HepG2 (cell line): ENCODE measurements around the gene PFKFB4.

ENCODE experiments used
- ARID5B ChIP-seq: IDR thresholded peaks from 2 replicates; pipeline ENCODE4 v1.4.0; 2020; ENCODE audit warnings: mild to moderate bottlenecking, missing genetic modification reagents
- CHD2 ChIP-seq: IDR thresholded peaks from 2 replicates; pipeline ENCODE4 v1.6.1; 2011; ENCODE audit warnings: low read depth, low read length, improper control_type of control experiment
- CTCF ChIP-seq: sonication (generic); formaldehyde crosslinking; IDR thresholded peaks from 2 replicates; pipeline ENCODE4 v1.5.0; 2020; ENCODE audit warnings: mild to moderate bottlenecking, missing genetic modification reagents, moderate library complexity
- ELF1 ChIP-seq: sonication (generic); formaldehyde crosslinking; IDR thresholded peaks from 2 replicates; pipeline ENCODE4 v1.4.0; 2020; ENCODE audit warnings: missing genetic modification reagents
- MXD3 ChIP-seq: IDR thresholded peaks from 2 replicates; pipeline ENCODE4 v1.6.1; 2016; ENCODE audit warnings: mild to moderate bottlenecking, missing biosample characterization, missing genetic modification reagents
- NCOA1 ChIP-seq: sonication (generic); formaldehyde crosslinking; IDR thresholded peaks from 2 replicates; pipeline ENCODE4 v1.9.0; 2021; ENCODE audit warnings: missing genetic modification reagents
- PHF8 ChIP-seq: sonication (generic); formaldehyde crosslinking; IDR thresholded peaks from 2 replicates; pipeline ENCODE4 v1.5.0; 2020; ENCODE audit warnings: missing genetic modification reagents
- POLR2AphosphoS2 ChIP-seq: IDR thresholded peaks from 2 replicates; pipeline ENCODE4 v1.6.1; 2011; ENCODE audit warnings: low read depth, low read length, improper control_type of control experiment
- SNRNP70 ChIP-seq: fragments of 200-400 bp; formaldehyde crosslinking; IDR thresholded peaks from 2 replicates; pipeline ENCODE4 v1.6.1; 2017; ENCODE audit warnings: mild to moderate bottlenecking, low read depth, low read length, moderate library complexity
- ZBTB43 ChIP-seq: sonication (generic); formaldehyde crosslinking; conservative IDR thresholded peaks from 2 replicates; pipeline ENCODE4 v1.4.0; 2020; ENCODE audit warnings: missing genetic modification reagents
- ZNF430 ChIP-seq: sonication (generic); formaldehyde crosslinking; IDR thresholded peaks from 2 replicates; pipeline ENCODE4 v1.9.0; 2021; ENCODE audit warnings: mild to moderate bottlenecking, missing genetic modification reagents
- ZNF431 ChIP-seq: sonication (generic); formaldehyde crosslinking; IDR thresholded peaks from 2 replicates; pipeline ENCODE4 v1.9.0; 2022; ENCODE audit warnings: missing genetic modification reagents, low read depth, mild to moderate bottlenecking, borderline replicate concordance
- ZNF589 ChIP-seq: sonication (generic); formaldehyde crosslinking; conservative IDR thresholded peaks from 2 replicates; pipeline ENCODE4 v1.8.0; 2022; ENCODE audit warnings: mild to moderate bottlenecking, moderate library complexity, missing genetic modification reagents
- ZSCAN5A ChIP-seq: sonication (generic); formaldehyde crosslinking; IDR thresholded peaks from 2 replicates; pipeline ENCODE4 v1.8.0; 2022; ENCODE audit warnings: mild to moderate bottlenecking, missing genetic modification reagents, borderline replicate concordance

GRCh38 chr3:48474619-48475018 lies 82.0 kb downstream of the PFKFB4 start:
- TF ChIP-seq CTCF (CRISPR knock-in tag), result no peak
- TF ChIP-seq ZNF431 (CRISPR knock-in tag), result no peak
- no peak for TF ChIP-seq NCOA1
- TF ChIP-seq PHF8 (CRISPR knock-in tag), result no peak
- no peak for TF ChIP-seq ARID5B (CRISPR knock-in tag)
- no peak for TF ChIP-seq ZNF589 (CRISPR knock-in tag)
- TF ChIP-seq ZSCAN5A (CRISPR knock-in tag), result no peak
- TF ChIP-seq POLR2AphosphoS2, result no peak
- TF ChIP-seq CHD2, result no peak
- TF ChIP-seq SNRNP70, result no peak
- TF ChIP-seq ZNF430, result no peak
- TF ChIP-seq ELF1 (CRISPR knock-in tag), result no peak
- TF ChIP-seq ZBTB43 (CRISPR knock-in tag), result no peak
- TF ChIP-seq MXD3 (CRISPR knock-in tag), result no peak
